Skeletal muscle tissue (tissue), 4 donors: ENCODE measurements around the gene SFMBT2. TPM values are rescaled to one million over a fixed set of nuclear protein-coding genes. Genes with fewer than 3 reads are reported as not detected.

Experiments used
- H3K27ac ChIP-seq: one replicate; pipeline ENCODE4 v1.7.0; 2013; ENCODE audit warnings: mild to moderate bottlenecking, low read depth, low read length, inconsistent platforms
- H3K27me3 ChIP-seq, 3 donors: one replicate each; pipeline ENCODE4 v1.7.0; 2013; ENCODE audit warnings: low read length in 3 of 3; ENCODE audit not compliant: control insufficient read depth in 3 of 3, insufficient read depth in 3 of 3
- H3K36me3 ChIP-seq, 3 donors: one replicate each; pipeline ENCODE4 v1.7.0; 2013; ENCODE audit warnings: low read length in 3 of 3; ENCODE audit not compliant: control insufficient read depth in 3 of 3, insufficient read depth in 3 of 3
- H3K4me1 ChIP-seq, 3 donors: one replicate each; pipeline ENCODE4 v1.7.0; 2013; ENCODE audit warnings: low read length in 3 of 3, mild to moderate bottlenecking in 3 of 3; ENCODE audit not compliant: control insufficient read depth in 3 of 3, insufficient read depth in 3 of 3
- H3K4me3 ChIP-seq, 3 donors: one replicate each; pipeline ENCODE4 v1.7.0; 2013; ENCODE audit warnings: low read length in 3 of 3
- H3K9ac ChIP-seq, 3 donors: one replicate each; pipeline ENCODE4 v1.7.0; 2013; ENCODE audit warnings: low read length in 3 of 3, mild to moderate bottlenecking in 3 of 3, moderate library complexity in 2 of 3, low read depth in 1 of 3
- H3K9me3 ChIP-seq, 3 donors: one replicate each; pipeline ENCODE4 v1.7.0; 2013; ENCODE audit warnings: low read length in 3 of 3; ENCODE audit not compliant: control insufficient read depth in 3 of 3
- total RNA-seq: library from RNA; depleted of rRNA; stranded (reverse); fragments of >200 nt; gene quantifications from one replicate; pipeline ENCODE4 v1.2.3, GENCODE V29; 2014
- donor health status: Osteomylitis.

The SFMBT2 gene
- total RNA-seq, 1 donor from 2014 or later, result 12.5 TPM

- H3K4me3 ChIP-seq, result no peak overlapping the region
- no peak overlapping the region for H3K9ac ChIP-seq
- no peak overlapping the region for H3K27ac ChIP-seq
- no peaks in the 10 kb centered on the region for H3K27me3 ChIP-seq
- H3K36me3 ChIP-seq, result peaks cover 0 to 2% (median 0%) of the 10 kb centered on the region in 3 donors
- peaks cover 3 to 14% (median 3%) of the 10 kb centered on the region in 3 donors for H3K4me1 ChIP-seq
- no peaks in the 10 kb centered on the region for H3K9me3 ChIP-seq
Measured at GRCh38 chr10:7297094-7297493, 113.7 kb downstream of the SFMBT2 start.

DNA sequence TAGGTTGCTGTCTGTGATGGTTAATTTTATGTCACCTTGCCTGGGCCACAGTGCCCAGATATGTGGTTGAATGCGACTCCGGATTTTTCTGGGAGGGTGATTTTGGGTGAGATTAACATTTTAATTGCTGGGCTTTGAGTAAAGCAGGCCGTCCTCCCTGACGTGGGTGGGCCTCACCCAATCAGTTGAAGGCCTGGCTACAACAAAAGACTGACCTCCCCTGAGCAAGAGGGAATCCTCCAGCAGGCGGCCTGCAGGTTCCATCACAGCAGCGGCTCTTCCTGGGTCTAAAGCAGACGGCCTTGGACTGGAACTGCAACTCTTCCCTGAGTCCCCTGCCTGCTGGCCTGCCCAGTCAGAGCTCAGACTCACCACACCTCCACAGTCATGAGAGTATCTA lies 114.2 kb downstream of the SFMBT2 start:
- Histone ChIP-seq H3K9ac (no peak overlapping the region), H3K9me3 (no peaks in the 10 kb centered on the region), H3K4me3 (no peak overlapping the region), H3K4me1 (peaks cover 3 to 14% (median 3%) of the 10 kb centered on the region in 3 donors), H3K27ac (no peak overlapping the region), H3K36me3 (peaks cover 0 to 2% (median 0%) of the 10 kb centered on the region in 3 donors), H3K27me3 (no peaks in the 10 kb centered on the region)

DNA sequence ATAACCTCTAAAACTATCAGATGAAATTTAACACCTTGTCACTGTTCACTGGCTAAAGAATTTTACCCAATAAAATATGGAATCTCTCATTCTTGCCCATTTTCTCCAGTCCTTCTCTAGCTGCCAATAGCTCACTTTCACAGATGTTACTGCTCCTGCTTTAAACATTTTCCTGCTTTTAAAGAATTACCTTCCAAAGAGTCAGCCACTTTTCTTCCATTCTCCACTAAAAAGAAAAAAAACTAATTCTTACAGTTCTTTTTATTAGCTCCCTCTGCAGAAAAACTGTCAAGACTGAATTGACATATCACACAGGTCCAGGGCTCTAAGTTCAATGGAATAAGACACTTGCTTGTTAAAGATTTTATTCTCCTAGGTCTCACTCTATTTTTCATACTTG lies 114.8 kb downstream of the SFMBT2 start:
- no peak overlapping the region for H3K27ac ChIP-seq
- no peaks in the 10 kb centered on the region for H3K27me3 ChIP-seq
- H3K9ac ChIP-seq, result no peak overlapping the region

GRCh38 chr10:7293378-7293920 lies 117.4 kb downstream of the SFMBT2 start:
- H3K4me3 ChIP-seq, result no peak overlapping the region
- H3K27me3 ChIP-seq, result no peaks in the 10 kb centered on the region
- no peaks in the 10 kb centered on the region for H3K4me1 ChIP-seq
- no peak overlapping the region for H3K27ac ChIP-seq
- no peaks in the 10 kb centered on the region for H3K9me3 ChIP-seq
- peaks cover 0 to under 1% (median 0%) of the 10 kb centered on the region in 3 donors for H3K36me3 ChIP-seq
- no peak overlapping the region for H3K9ac ChIP-seq

More for the DNA sequence above, 114.8 kb downstream of the SFMBT2 start:
- no peak overlapping the region for H3K4me3 ChIP-seq
- H3K9me3 ChIP-seq, result no peaks in the 10 kb centered on the region
- H3K36me3 ChIP-seq, result peaks cover 0 to 2% (median 0%) of the 10 kb centered on the region in 3 donors
- H3K4me1 ChIP-seq, result peaks cover 3 to 8% (median 3%) of the 10 kb centered on the region in 3 donors

DNA sequence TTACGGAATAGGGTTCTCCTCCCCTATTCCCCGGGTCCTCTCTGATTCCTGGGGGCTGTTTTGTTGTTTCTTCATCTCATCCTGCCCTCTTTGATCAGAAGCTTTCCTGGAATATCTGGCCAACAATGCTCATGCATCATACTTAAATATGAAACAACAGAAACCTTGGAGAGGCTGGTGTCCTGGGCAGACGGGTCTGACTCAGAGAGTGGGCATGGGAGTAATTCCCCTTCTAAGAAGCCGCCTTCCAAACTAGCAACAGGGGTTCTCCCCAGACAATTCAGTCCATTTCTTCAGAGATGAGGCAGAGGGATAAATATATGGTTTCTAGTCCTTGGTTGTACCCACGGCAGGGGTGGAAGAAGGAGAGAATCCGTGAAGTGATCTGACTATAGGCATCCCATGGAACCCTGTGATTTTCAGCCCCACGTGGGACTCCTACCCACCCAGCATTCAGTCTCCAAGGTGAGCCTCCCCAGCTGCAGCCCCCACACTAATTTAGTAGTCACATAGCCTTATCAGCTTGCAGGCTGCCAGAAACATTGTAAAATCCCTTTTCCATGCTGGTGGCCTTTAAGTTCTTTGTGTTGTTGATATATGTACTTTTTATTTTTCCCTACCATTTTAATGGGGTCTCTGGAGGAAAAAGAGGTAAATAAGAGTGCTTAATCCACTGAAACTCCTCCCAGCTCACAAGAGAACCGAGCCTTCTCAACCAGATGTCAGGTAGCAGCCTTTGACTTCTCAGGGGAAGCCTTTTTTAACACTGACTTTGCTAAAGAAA lies 119.2 kb downstream of the SFMBT2 start:
- Histone ChIP-seq H3K36me3 (no peaks in the 10 kb centered on the region), H3K4me3 (no peak overlapping the region), H3K27ac (no peak overlapping the region), H3K9me3 (no peaks in the 10 kb centered on the region), H3K4me1 (no peaks in the 10 kb centered on the region), H3K27me3 (no peaks in the 10 kb centered on the region), H3K9ac (no peak overlapping the region)

- H3K9me3 ChIP-seq, result no peaks in the 10 kb centered on the region
Measured at GRCh38 chr10:7288060-7288690, 122.7 kb downstream of the SFMBT2 start.

DNA sequence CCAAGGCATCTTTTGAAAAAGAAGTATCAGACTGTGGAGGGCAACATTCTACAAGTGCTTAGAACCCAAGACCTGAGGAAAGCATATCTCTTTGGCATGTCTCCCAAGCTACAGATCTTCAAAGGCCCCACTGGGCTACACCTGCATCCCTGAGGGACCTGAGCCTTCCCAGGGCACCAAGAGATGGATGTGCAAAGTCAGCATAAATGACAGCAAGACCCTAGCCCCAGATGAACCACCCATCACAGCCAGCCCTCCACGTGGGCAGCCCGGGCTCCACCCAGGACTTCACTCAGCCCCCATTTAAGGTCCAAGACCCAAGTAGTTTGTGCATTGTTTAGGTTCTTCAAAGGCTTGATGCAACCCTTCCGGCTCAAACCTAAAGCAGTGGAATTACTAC lies 123.5 kb downstream of the SFMBT2 start:
- Histone ChIP-seq H3K36me3 (no peaks in the 10 kb centered on the region), H3K27me3 (no peaks in the 10 kb centered on the region), H3K4me1 (no peaks in the 10 kb centered on the region), H3K27ac (no peak overlapping the region), H3K9ac (no peak overlapping the region), H3K4me3 (no peak overlapping the region), H3K9me3 (no peaks in the 10 kb centered on the region)

More at GRCh38 chr10:7288060-7288690, 122.7 kb downstream of the SFMBT2 start:
- H3K9ac ChIP-seq, result no peak overlapping the region
- H3K27ac ChIP-seq, result no peak overlapping the region
- H3K36me3 ChIP-seq, result no peaks in the 10 kb centered on the region
- no peaks in the 10 kb centered on the region for H3K27me3 ChIP-seq
- H3K4me3 ChIP-seq, result no peak overlapping the region
- H3K4me1 ChIP-seq, result no peaks in the 10 kb centered on the region

GRCh38 chr10:7285522-7286322 lies 125.1 kb downstream of the SFMBT2 start:
- H3K27ac ChIP-seq, result no peak overlapping the region
- H3K9ac ChIP-seq, result no peak overlapping the region
- no peaks in the 10 kb centered on the region for H3K27me3 ChIP-seq
- H3K4me3 ChIP-seq, result no peak overlapping the region
- no peaks in the 10 kb centered on the region for H3K36me3 ChIP-seq
- H3K9me3 ChIP-seq, result no peaks in the 10 kb centered on the region
- H3K4me1 ChIP-seq, result no peaks in the 10 kb centered on the region

DNA sequence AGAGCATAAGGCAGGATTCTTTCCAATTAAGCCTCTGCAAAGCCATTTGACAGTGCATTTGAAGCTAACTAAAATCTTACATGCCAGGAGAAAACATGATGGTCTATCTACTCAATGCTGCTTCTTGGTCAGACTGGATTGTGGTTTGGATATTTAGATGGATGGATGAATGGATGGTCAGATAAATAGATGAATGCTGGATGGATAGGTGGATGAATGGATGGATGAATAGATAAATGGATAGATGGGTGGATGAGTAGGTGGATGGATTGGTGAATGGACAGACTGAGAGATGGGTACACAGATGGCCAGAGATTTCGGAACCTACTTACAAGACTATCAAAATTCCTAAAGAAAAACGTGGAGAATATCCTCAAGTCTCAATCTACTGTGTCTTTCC lies 127.6 kb downstream of the SFMBT2 start:
- H3K4me3 ChIP-seq, result no peak overlapping the region
- H3K9me3 ChIP-seq, result no peaks in the 10 kb centered on the region
- no peaks in the 10 kb centered on the region for H3K27me3 ChIP-seq
- no peak overlapping the region for H3K27ac ChIP-seq
- H3K9ac ChIP-seq, result no peak overlapping the region
- H3K4me1 ChIP-seq, result no peaks in the 10 kb centered on the region
- no peaks in the 10 kb centered on the region for H3K36me3 ChIP-seq
